ENCODE results near the gene SMIM27. TPM values are rescaled to one million over a fixed set of nuclear protein-coding genes. Genes with fewer than 3 reads are reported as not detected.

The SMIM27 gene
- total and polyA plus RNA-seq, 2 of the 13 experiments (the other 11 are each of a cell fraction or from before 2014, with no cell fraction given): 17.9 to 19.0 TPM

GRCh38 chr9:32572900-32573523, 20.9 kb downstream of the SMIM27 start, which contains the start of gene NDUFB6 (continued):
- TF ChIP-seq KIAA2018 (CRISPR knock-in tag; IDR thresholded peaks at IDR 0.05; ENCODE audit: borderline replicate concordance): 0 out of 2 replicates have a peak, but pooled peaks have one; percentile 69
- no peak for TF ChIP-seq REXO4 (CRISPR knock-in tag; IDR thresholded peaks at IDR 0.05; ENCODE audit: borderline replicate concordance)
- TF ChIP-seq HCFC1 (IDR thresholded peaks at IDR 0.05; ENCODE audit: low read depth, low read length): peak; percentile 68
- 0 out of 2 replicates have a peak, but pooled peaks have one; percentile 35 for TF ChIP-seq ZNF619 (CRISPR knock-in tag; IDR thresholded peaks at IDR 0.05)
- peak; percentile 56; the same call in 1 of the 2 replicates for TF ChIP-seq ZNF556 (CRISPR knock-in tag; IDR thresholded peaks at IDR 0.05; ENCODE audit: borderline replicate concordance)
- TF ChIP-seq HMGXB4 (CRISPR knock-in tag; IDR thresholded peaks at IDR 0.05; ENCODE audit: borderline replicate concordance in 1 of 2, low read depth in 1 of 2): peak; percentile 82 to 87
- TF ChIP-seq GABPA (IDR thresholded peaks at IDR 0.05; ENCODE audit: low read depth, low read length): peak; percentile 86
- TF ChIP-seq GABPA (CRISPR knock-in tag; IDR thresholded peaks at IDR 0.05; ENCODE audit: low read depth): peak; percentile 97
- TF ChIP-seq ZFP36L1 (CRISPR knock-in tag; IDR thresholded peaks at IDR 0.05): no peak
- 0 out of 2 replicates have a peak, but pooled peaks have one; percentile 19 for TF ChIP-seq ZSCAN9 (CRISPR knock-in tag; IDR thresholded peaks at IDR 0.05; ENCODE audit: borderline replicate concordance)
- TF ChIP-seq ZMAT3 (CRISPR knock-in tag; conservative IDR thresholded peaks at IDR 0.05): peak; percentile 60; the same call in 1 of the 2 replicates
- peak; percentile 39; the same call in 1 of the 2 replicates for TF ChIP-seq ATF2 (CRISPR knock-in tag; IDR thresholded peaks at IDR 0.05)
- TF ChIP-seq JUN (CRISPR knock-in tag; IDR thresholded peaks at IDR 0.05): no peak; the same call in 1 of the 2 replicates
- TF ChIP-seq KMT2A (CRISPR knock-in tag; IDR thresholded peaks at IDR 0.05): peak; percentile 87
- no peak for TF ChIP-seq ZNF644 (CRISPR knock-in tag; IDR thresholded peaks at IDR 0.05; ENCODE audit: low read depth)
- no peak; the same call in 1 of the 2 replicates for TF ChIP-seq BRCA1 (CRISPR knock-in tag; IDR thresholded peaks at IDR 0.05)

All from HepG2 (cell line).